ENCODE results near the gene MAPK10.

The MAPK10 gene

GRCh38 chr4:86131456-86131855 is 228.4 kb downstream of the MAPK10 start:
- H3K4me3 ChIP-seq (ENCODE audit: low read depth, low read length): no peak overlapping the region

More at GRCh38 chr4:86131456-86131855, 228.4 kb downstream of the MAPK10 start:
- no peaks in the 10 kb centered on the region for H3K4me1 ChIP-seq (ENCODE audit: control insufficient read depth, insufficient read depth, low read length)
- TF ChIP-seq ZNF362 (tag by site-specific recombination; IDR thresholded peaks at IDR 0.05): no peak
- no peak for TF ChIP-seq GLIS1 (tag by site-specific recombination; IDR thresholded peaks at IDR 0.05)
- TF ChIP-seq HOXA7 (CRISPR knock-in tag; IDR thresholded peaks at IDR 0.05; ENCODE audit: borderline replicate concordance): no peak
- TF ChIP-seq ZNF513 (tag by site-specific recombination; IDR thresholded peaks at IDR 0.05): no peak
- no peak for TF ChIP-seq ZNF645 (tag by site-specific recombination; IDR thresholded peaks at IDR 0.05)
- TF ChIP-seq ZNF18 (tag by site-specific recombination; IDR thresholded peaks at IDR 0.05): no peak
- no peak for TF ChIP-seq ZFP41 (tag by site-specific recombination; IDR thresholded peaks at IDR 0.05; ENCODE audit: borderline replicate concordance)
- TF ChIP-seq ZBTB6 (tag by site-specific recombination; IDR thresholded peaks at IDR 0.05): no peak
- no peak for TF ChIP-seq ZBTB11 (tag by site-specific recombination; conservative IDR thresholded peaks at IDR 0.05; ENCODE audit: low read depth)
- no peak for TF ChIP-seq ZSCAN5A (tag by site-specific recombination; IDR thresholded peaks at IDR 0.05)
- no peak for TF ChIP-seq HOXC10 (CRISPR knock-in tag; IDR thresholded peaks at IDR 0.05)
- no peak for TF ChIP-seq ELK4 (IDR thresholded peaks at IDR 0.05; ENCODE audit: borderline replicate concordance, low read depth, low read length)
- TF ChIP-seq ZNF157 (tag by site-specific recombination; IDR thresholded peaks at IDR 0.05): no peak
- no peak for TF ChIP-seq EGR2 (tag by site-specific recombination; IDR thresholded peaks at IDR 0.05; ENCODE audit: low read depth)
- no peak for TF ChIP-seq YY2 (tag by site-specific recombination; IDR thresholded peaks at IDR 0.05)
- no peak for TF ChIP-seq ZNF175 (tag by site-specific recombination; IDR thresholded peaks at IDR 0.05)
- TF ChIP-seq ZNF292 (tag by site-specific recombination; IDR thresholded peaks at IDR 0.05; ENCODE audit: borderline replicate concordance, low read depth): no peak
- TF ChIP-seq ZNF341 (tag by site-specific recombination; IDR thresholded peaks at IDR 0.05; ENCODE audit: low read depth): no peak
- POLR2A ChIA-PET: no interaction called here
- no peaks in the 10 kb centered on the region for H3K36me3 ChIP-seq (ENCODE audit: control insufficient read depth in 2 of 2, insufficient read depth in 1 of 2, low read length in 2 of 2)
- H3K9me3 ChIP-seq (ENCODE audit: control insufficient read depth, insufficient read depth, low read depth, low read length): no peaks in the 10 kb centered on the region
- CTCF ChIA-PET: interaction anchor here (0.7 kb wide), 1 partner anchor 12 kb away, joined by 4 read pairs; no protein-coding TSS in a partner anchor
- H3K27ac ChIP-seq (ENCODE audit: extremely low read depth, low read depth, low read length): no peak overlapping the region

Measured in HEK293 (cell line).